NCI-H82 treated with DMSO at 0.1 percent for 48 hours (cell line): ENCODE measurements around the gene CCL2.

Experiments
- DNase-seq: peaks from one replicate; lab custom pipeline; 2025; ENCODE audit not compliant: unreplicated experiment; lab: John Stamatoyannopoulos, UW

CCL2 gene

DNA sequence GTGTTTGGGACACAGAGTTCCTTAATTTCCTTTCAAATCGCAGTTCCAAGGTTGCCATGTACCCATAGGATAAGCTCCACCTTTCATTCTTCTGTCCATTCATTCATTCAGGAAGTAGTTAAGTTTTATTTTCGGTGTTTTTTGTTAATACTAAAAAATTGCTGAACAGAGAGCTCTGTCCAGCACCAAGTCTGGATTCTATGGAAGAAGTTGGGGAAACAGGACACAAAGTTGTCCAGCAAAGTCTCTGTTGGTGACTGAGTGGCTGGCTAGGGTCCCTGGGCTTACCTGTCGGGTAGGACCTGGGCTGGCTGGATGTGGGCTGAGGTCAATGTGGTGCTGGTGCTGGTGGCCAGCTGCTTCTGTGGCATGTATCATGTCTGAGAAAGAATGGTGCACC, 17.6 kb upstream of the CCL2 start:
- DNase-seq, result no peak

DNA sequence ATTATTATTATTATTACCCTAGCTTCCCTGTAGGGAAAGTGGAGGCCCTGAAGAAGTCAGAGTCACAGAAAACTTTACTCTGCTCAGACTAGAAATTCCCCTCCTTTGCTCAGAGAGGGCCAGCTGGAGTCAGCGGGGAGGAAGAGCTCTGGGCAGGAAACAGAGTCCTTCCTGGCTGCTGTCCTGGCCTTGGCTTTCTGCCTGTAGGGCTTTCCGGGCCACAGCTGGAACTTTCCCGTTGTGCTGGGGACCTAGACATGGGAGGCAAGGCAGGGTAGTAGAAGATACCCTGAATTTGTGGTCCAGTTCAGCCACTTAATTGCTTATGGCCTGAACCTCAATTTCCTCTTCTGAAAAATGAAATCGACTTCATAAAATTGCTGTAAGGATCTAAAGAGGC, 14.0 kb upstream of the CCL2 start:
- no peak for DNase-seq

DNA sequence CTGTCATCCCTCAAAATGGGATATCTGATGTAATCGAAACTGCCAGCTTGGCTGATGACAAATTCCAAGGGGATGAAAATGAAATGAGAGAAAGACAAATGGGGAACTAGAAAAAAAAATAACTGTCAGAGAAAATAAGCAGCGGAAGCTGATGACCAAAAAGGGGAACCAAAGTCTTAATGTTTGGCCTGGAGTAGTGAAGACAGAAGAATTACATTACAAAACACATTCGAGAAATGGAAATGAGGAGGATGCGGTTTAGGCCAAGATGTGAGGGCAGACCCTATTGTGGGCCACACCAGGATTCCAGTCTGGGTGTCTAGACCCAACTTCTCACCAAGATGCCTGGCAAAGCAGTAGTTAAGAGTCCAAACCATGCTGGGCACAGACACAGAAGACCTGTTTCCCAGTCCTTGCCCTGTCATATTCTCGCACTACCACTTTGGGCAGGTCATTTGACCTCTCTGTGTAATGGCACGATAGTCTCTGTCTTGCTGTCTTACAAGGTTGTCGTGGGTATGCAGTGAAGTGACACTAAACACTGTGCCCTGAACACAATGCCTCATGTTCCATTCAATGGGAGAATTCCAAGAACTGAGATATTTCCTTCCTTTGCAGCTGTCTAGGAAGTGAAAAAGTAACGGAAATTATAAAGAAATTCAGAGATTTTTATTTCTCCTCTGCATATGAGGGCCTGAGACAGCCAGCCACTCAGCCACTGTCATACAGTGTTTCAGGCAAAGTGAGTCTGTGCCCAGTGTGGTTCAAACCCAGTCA, 12.3 kb upstream of the CCL2 start:
- DNase-seq, result no peak

DNA sequence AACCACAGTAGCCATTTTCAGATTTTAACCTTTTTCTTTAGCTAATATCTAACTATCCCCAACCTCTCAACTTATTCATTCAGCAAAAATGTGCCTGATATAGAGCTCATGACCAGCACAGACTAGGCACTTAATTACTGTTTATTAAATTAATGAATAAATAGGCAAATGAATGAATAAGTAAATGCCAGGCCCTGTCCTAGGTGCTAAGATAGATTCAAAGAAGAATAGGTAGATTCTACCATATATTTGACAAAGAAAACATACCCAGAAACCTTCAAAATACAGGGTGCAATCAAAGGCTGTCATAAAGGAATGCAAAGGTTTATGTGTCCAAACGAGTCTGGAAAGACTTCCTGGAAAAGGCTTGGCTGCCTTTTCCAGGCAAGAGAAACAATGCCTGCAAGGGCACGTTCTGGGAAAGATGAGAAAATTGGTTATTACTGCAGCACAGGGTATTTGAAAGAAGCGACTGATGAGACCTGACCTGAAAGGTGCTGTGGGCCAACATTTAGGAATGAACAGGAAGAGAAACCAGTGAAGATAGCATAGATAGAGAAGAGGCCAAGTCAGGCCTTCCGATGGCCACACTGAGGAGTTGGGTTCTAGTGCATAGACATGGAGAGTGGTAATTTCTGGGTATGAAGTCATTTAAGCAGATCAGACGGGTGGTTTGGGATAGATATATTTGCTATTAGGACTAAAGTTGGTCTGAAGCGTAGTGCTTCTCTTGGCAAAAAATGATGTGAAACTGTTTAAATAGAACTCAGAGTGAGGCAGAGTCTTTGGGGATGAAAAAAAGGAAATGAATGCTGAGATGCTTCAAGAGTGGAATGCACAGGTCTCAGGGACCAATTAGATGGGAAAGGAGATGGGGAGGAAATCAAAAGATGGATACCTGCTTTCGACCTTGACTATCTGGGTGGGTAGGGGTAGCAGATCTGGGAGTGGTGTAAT, 11.4 kb upstream of the CCL2 start:
- no peak for DNase-seq

DNA sequence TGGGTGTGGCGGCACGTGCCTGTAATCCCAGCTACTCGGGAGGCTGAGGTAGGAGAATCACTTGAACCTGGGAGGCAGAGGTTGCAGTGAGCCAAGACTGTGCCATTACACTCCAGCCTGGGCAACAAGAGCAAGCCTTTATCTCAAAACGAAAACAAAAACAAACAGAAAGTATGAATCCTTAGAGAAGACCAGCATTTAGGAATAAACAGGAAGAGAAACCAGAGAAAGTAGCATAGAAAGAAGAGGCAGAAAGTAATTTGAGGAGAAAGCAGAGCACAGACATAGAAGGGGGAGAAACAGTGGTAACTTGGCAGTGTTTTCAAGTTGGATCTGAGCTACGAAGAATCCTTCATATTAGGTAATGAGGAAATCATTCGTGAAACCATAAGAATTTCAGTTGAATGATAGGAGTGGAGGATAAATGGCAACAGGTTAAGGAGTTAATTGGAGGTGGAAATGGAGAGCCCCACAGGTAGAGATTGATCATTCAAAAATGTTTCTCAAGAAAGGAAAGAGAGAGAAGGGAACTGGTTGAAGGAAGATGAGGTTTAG, 9.7 kb upstream of the CCL2 start:
- DNase-seq, result no peak

DNA sequence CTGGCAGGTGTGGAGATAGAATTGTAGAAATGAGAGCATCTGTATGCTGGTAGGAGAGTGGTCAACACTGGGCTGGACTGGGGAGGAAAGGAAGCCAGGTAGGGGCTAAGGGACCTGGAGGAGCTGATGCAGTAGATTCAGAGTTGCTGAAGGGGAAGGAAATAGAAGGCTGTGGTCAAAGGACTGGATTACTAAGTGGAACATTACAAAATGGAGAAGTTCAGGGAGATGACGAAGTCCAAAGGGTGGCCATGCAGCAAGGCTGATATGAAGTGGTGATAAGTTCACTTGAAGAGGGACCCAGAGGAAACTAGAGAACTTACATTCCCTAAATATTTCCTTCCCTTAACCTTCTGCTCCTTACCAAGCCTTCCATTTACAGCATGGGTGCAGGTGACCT, 8.6 kb upstream of the CCL2 start:
- no peak for DNase-seq

DNA sequence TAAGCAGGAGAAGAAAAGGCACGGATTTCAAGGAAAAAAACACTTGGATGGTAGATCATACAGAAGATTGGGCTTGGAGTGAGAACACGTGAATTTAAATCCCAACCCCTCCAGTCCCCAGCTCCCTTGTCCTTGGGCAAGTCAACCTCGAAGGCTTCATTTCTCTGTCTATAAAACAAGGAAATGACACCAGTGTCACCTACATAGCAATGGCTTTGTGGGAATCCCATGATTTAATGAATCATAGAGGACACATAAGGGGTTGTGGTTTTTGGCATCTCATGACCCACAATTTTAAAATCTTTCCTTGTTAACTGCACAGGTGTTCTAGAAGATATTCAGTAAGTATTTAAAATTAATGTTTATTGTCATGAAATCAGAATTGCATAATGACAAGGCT, 8.2 kb upstream of the CCL2 start:
- no peak for DNase-seq

DNA sequence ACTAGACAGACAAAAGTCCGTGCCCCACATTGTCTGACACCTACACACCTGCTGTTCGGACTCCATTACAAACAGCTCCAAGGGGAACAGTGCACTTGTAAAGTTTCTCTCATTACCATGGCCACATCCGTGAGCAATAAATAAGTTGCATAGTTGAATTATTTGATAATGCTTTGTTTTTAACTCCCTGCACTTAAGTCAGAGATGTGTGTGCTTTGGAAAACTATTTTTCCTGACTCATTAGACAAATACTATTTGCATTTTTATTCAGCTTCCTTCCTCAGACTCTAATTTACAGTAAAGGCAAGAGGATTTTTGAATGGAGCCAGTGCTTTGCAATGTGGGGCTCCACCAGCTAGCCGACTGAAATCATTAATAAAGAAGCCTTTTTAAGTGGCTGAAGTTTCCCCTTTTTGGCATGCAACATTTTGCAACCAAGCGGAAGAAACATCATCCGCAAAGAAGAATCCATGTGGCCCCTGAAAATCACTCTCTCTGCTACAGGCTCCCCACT, 6.5 kb upstream of the CCL2 start:
- DNase-seq, result no peak

DNA sequence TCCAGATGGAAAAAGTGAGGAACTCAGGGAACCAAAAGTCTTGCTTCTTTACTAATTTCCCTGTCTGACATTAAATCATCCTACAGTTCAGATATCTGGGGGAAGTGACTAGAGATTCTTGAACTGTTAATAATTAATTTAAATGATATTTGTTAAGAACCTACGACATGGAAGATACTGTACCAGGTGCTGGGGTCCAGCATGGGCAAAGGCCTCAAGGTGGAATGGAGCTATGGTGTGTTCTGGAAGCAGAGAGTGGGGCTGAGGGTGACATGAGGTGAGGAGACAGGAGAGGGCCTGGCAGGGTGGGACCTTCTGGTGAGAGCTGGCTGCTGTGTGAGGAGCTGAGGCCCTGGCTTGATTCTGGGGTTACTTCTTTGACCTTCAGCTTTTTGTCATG, 6.0 kb upstream of the CCL2 start:
- no peak for DNase-seq

DNA sequence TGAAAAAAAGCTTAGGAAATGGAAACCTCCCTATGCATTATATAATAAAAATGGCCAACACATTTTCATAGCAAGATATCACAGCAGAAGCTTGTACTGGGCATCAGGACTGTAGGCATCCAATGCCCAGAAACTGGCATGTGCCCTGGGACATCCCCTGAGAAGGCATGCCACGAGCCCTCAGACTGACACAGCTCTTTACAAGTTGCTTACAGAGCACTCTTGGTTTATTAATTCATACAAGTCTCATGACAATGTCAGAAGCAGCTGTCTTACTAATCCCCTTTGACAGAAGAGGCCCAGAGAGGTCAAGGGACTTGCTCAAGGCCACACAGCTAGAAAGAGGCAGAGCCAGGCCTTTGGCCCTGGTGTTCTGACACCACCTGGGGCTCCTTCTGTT, 5.6 kb upstream of the CCL2 start:
- DNase-seq, result no peak

DNA sequence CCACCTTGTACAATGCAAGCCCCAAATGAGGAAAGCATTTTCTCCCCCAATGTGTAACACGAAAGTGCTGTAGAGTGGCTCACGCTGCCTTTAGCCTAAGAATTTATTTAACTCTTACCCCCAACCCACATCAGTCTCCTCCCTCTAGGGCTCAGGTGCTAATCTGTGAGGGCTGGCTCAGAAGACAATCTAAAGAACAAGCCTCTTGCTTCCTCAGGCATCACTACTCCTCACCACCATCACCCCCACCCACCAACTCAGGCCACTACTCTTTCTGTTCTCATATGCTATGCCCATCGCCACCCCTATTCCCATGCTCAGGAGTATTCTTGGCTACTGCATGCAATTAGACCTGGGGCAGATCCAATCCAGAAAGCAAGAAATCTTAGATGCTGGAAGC, 3.9 kb upstream of the CCL2 start:
- DNase-seq, result no peak

DNA sequence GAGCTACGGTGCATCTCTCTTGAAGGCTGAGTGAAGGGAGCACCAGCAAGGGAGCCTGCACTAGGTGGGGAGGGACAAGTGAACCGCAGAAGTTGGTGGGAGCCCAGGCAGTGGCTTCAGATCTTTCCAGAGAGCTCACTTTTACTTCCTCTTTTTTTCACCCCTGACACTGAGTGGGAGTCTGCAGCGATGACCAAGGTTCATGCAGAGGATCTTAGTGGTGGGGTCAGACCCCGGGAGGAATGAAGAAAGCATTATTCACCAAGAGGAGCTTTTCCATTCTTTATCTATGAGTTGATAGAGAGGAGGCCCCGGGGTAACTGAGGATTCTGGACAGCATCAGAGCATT, 3.0 kb upstream of the CCL2 start:
- no peak for DNase-seq

DNA sequence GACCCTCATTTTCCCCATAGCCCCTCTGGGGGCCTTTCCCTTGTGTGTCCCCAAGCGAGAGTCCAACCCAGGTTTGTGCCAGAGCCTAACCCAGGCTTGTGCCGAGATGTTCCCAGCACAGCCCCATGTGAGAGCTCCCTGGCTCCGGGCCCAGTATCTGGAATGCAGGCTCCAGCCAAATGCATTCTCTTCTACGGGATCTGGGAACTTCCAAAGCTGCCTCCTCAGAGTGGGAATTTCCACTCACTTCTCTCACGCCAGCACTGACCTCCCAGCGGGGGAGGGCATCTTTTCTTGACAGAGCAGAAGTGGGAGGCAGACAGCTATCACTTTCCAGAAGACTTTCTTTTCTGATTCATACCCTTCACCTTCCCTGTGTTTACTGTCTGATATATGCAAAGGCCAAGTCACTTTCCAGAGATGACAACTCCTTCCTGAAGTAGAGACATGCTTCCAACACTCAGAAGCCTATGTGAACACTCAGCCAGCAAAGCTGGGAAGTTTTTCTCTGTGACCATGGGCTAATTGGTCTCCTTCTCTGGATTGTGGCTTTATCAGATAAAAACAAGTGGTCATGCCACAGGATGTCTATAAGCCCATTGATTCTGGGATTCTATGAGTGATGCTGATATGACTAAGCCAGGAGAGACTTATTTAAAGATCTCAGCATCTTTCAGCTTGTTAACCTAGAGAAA, 2.5 kb upstream of the CCL2 start:
- no peak for DNase-seq

DNA sequence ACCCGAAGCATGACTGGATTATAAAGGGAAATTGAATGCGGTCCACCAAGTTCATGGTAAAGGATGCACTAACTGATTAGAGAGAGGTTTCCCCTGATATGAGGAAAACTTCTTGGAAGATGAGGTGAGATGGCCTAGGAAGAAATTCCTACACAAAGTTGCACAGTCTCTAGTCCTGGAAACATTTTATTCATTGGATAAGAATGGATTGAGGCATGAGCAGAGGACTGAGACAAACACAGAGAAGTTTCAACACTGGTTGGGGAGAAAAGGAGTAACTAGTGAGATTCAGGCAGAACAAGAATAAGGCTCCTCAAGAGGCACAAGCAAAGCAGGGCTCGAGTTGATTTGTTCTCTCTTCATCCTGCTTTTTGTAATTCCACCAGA, 2.0 kb upstream of the CCL2 start:
- no peak for DNase-seq

DNA sequence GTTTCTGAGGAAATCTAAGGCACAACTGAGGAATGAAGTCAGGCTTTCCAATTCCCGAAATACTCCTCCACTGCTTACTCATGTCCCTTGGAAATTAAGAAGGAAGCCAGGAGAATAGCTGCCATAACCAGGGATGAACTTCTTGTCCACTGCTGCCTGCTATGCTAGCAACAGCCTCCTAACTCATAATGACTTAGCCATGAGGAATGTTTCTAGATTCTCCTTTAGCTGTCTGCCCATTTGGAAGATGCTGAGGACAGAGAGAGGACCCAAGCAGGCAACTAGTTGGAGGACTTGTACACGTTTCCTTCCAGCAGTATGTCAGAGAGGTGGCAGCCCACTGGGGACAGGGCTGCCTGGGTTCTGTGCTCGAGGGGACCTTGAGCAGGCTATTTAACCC, 939 bp upstream of the CCL2 start:
- DNase-seq, result no peak

DNA sequence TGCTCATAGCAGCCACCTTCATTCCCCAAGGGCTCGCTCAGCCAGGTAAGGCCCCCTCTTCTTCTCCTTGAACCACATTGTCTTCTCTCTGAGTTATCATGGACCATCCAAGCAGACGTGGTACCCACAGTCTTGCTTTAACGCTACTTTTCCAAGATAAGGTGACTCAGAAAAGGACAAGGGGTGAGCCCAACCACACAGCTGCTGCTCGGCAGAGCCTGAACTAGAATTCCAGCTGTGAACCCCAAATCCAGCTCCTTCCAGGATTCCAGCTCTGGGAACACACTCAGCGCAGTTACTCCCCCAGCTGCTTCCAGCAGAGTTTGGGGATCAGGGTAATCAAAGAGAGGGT, 272 bp downstream of the CCL2 start:
- no peak for DNase-seq

DNA sequence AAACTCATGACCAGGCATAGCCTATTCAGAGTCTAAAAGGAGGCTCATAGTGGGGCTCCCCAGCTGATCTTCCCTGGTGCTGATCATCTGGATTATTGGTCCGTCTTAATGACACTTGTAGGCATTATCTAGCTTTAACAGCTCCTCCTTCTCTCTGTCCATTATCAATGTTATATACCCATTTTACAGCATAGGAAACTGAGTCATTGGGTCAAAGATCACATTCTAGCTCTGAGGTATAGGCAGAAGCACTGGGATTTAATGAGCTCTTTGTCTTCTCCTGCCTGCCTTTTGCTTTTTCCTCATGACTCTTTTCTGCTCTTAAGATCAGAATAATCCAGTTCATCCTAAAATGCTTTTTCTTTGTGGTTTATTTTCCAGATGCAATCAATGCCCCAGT, 756 bp downstream of the CCL2 start:
- DNase-seq, result no peak

DNA sequence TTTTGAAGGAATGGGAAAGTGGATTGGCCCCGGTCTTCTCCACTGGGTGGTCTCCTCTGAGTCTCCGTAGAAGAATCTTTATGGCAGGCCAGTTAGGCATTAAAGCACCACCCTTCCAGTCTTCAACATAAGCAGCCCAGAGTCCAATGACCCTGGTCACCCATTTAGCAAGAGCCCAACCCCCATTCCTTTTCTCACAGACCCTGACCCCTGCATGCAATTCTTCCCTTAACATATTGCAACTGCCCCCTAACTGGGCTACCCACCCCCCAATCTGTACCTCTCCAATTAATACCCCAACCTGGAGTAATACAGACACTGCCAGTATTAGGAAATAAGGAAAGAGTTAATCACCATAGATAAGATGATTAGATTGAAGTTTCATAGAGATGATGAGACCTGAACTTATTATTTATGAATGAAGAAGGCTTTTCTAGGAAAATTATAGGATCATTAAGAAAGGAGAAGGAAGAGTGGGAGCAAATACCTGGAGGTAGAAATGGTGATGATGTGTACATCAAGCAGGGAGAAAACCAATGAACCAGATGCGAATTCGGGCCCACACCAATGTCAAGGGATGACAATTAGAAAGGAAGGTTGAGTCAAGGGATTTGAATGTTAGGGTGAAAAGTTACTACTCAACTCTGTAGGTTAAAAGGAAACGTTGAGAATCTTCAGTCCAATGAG, 2.4 kb downstream of the CCL2 start:
- no peak for DNase-seq

DNA sequence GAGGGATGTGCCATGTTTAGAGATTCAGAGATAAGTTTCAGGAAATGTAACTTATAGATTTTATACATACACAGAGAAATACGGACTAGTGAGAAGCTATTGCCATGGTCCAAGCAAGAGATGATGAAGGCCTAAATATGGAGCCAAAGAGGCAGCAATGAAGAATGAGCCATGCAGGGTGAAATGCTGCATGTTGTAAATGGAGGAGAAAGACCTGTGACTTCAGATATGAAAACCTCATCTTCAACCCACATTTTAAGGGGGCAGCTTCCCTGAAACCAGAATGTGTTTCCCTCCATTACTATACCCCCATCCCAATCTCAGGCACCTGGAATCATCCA, 2.9 kb downstream of the CCL2 start:
- no peak for DNase-seq

DNA sequence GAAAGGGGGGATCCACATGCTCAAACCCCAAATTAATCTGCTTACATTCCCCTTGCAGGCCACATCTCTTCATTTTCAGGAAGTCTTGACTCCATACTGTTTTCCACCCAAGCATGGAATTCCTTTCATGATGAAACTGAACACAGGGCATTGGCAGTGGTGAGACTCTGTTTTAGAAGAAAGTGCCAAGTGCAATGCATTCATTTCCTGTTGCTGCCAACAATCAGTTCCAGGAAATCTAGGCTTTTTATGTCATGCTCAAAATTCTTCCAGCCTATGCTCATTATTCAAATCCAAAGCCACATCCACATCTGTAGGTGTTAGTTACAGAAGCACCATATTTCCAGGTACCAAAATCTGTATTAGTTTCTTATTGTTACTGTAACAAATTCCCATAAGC, 4.1 kb downstream of the CCL2 start:
- DNase-seq, result no peak

DNA sequence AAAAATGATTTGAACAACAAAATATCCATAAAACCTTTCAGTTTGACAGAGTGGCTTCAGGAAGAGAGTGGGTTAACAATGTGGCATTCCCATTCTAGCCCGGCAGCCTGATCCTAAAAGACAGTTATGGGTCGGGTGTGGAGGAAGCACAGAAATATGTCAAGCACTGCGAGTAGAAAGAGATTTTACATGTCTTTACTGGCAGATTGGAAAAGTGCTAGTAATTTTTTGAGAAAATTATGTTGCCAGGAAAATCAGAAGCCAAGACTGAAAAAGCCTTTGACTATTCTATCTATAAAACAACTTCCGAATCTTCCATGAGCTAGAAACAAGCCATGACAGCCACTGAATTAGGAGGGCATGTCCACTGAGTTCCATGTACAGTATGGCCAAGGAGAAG, 5.8 kb downstream of the CCL2 start:
- DNase-seq, result no peak
